ENCODE data around the gene PSMA2. TPM values are rescaled to one million over a fixed set of nuclear protein-coding genes. Genes with fewer than 3 reads are reported as not detected.

PSMA2 gene
- total RNA-seq, 1 experiment from 2014 or later: 228 TPM

DNA sequence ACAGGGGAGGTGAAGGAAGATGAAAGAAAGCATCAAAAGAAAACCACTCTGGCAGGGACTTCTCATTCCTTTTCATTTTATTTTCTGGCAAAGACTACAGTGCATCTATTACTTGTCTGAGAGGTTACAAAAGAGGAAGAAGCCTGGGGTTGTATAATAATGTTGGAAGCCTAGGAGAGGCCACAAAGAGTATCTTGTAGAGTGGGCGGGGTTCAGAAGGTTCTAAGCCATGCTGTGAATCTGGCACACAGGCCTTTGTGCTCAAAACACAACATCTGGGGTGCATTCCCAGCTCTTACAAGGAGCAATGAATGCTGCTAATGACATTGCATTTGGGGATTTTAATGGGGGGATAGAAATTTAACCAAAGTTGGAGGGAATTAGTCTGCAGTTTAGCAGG lies 49.6 kb upstream of the PSMA2 start:
- H3K9me3 Mint-ChIP-seq: peaks cover 41% of the 10 kb centered on the region
- H3K36me3 Mint-ChIP-seq: peaks cover 6% of the 10 kb centered on the region
- no peaks in the 10 kb centered on the region for H3K27me3 Mint-ChIP-seq (ENCODE audit: low read depth)
- H3K4me3 Mint-ChIP-seq: no peak overlapping the region
- DNase-seq (ENCODE audit: low spot score) (no peak), ATAC-seq (no peak)
- no peaks in the 10 kb centered on the region for H3K4me1 Mint-ChIP-seq
- no peak overlapping the region for H3K27ac Mint-ChIP-seq
- ChIA-PET POLR2A (no interaction called here), CTCF (interaction anchor here (1.0 to 2.5 kb wide), 7 partner anchors 9 to 280 kb away, joined by 5 to 37 read pairs (median 9); no protein-coding TSS in a partner anchor)
- no peak for TF ChIP-seq ZNF396 (CRISPR knock-in tag; IDR thresholded peaks at IDR 0.05; ENCODE audit: borderline replicate concordance)
- TF ChIP-seq, protein P1, sequence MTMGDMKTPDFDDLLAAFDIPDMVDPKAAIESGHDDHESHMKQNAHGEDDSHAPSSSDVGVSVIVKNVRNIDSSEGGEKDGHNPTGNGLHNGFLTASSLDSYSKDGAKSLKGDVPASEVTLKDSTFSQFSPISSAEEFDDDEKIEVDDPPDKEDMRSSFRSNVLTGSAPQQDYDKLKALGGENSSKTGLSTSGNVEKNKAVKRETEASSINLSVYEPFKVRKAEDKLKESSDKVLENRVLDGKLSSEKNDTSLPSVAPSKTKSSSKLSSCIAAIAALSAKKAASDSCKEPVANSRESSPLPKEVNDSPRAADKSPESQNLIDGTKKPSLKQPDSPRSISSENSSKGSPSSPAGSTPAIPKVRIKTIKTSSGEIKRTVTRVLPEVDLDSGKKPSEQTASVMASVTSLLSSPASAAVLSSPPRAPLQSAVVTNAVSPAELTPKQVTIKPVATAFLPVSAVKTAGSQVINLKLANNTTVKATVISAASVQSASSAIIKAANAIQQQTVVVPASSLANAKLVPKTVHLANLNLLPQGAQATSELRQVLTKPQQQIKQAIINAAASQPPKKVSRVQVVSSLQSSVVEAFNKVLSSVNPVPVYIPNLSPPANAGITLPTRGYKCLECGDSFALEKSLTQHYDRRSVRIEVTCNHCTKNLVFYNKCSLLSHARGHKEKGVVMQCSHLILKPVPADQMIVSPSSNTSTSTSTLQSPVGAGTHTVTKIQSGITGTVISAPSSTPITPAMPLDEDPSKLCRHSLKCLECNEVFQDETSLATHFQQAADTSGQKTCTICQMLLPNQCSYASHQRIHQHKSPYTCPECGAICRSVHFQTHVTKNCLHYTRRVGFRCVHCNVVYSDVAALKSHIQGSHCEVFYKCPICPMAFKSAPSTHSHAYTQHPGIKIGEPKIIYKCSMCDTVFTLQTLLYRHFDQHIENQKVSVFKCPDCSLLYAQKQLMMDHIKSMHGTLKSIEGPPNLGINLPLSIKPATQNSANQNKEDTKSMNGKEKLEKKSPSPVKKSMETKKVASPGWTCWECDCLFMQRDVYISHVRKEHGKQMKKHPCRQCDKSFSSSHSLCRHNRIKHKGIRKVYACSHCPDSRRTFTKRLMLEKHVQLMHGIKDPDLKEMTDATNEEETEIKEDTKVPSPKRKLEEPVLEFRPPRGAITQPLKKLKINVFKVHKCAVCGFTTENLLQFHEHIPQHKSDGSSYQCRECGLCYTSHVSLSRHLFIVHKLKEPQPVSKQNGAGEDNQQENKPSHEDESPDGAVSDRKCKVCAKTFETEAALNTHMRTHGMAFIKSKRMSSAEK (CRISPR knock-in tag; IDR thresholded peaks at IDR 0.05; ENCODE audit: borderline replicate concordance): no peak
- TF ChIP-seq GABPB1 (CRISPR knock-in tag; IDR thresholded peaks at IDR 0.05): no peak
- TF ChIP-seq, protein P2, sequence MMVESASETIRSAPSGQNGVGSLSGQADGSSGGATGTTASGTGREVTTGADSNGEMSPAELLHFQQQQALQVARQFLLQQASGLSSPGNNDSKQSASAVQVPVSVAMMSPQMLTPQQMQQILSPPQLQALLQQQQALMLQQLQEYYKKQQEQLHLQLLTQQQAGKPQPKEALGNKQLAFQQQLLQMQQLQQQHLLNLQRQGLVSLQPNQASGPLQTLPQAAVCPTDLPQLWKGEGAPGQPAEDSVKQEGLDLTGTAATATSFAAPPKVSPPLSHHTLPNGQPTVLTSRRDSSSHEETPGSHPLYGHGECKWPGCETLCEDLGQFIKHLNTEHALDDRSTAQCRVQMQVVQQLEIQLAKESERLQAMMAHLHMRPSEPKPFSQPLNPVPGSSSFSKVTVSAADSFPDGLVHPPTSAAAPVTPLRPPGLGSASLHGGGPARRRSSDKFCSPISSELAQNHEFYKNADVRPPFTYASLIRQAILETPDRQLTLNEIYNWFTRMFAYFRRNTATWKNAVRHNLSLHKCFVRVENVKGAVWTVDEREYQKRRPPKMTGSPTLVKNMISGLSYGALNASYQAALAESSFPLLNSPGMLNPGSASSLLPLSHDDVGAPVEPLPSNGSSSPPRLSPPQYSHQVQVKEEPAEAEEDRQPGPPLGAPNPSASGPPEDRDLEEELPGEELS (CRISPR knock-in tag; IDR thresholded peaks at IDR 0.05): no peak
- no peak for TF ChIP-seq ZBTB21 (CRISPR knock-in tag; IDR thresholded peaks at IDR 0.05; ENCODE audit: borderline replicate concordance)
- TF ChIP-seq TP53 (CRISPR knock-in tag; IDR thresholded peaks at IDR 0.05): no peak
- TF ChIP-seq, protein P3, sequence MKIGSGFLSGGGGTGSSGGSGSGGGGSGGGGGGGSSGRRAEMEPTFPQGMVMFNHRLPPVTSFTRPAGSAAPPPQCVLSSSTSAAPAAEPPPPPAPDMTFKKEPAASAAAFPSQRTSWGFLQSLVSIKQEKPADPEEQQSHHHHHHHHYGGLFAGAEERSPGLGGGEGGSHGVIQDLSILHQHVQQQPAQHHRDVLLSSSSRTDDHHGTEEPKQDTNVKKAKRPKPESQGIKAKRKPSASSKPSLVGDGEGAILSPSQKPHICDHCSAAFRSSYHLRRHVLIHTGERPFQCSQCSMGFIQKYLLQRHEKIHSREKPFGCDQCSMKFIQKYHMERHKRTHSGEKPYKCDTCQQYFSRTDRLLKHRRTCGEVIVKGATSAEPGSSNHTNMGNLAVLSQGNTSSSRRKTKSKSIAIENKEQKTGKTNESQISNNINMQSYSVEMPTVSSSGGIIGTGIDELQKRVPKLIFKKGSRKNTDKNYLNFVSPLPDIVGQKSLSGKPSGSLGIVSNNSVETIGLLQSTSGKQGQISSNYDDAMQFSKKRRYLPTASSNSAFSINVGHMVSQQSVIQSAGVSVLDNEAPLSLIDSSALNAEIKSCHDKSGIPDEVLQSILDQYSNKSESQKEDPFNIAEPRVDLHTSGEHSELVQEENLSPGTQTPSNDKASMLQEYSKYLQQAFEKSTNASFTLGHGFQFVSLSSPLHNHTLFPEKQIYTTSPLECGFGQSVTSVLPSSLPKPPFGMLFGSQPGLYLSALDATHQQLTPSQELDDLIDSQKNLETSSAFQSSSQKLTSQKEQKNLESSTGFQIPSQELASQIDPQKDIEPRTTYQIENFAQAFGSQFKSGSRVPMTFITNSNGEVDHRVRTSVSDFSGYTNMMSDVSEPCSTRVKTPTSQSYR (CRISPR knock-in tag; IDR thresholded peaks at IDR 0.05): no peak
- TF ChIP-seq KAT7 (CRISPR knock-in tag; IDR thresholded peaks at IDR 0.05; ENCODE audit: borderline replicate concordance): no peak
- TF ChIP-seq ZNF317 (CRISPR knock-in tag; IDR thresholded peaks at IDR 0.05; ENCODE audit: borderline replicate concordance, low read depth): no peak
- no peak for TF ChIP-seq HMGA2 (CRISPR knock-in tag; IDR thresholded peaks at IDR 0.05)
- no peak for TF ChIP-seq ETV6 (CRISPR knock-in tag; IDR thresholded peaks at IDR 0.05)
- TF ChIP-seq EMX1 (CRISPR knock-in tag; IDR thresholded peaks at IDR 0.05): no peak
- no peak for TF ChIP-seq TEAD1 (CRISPR knock-in tag; IDR thresholded peaks at IDR 0.05)
- no peak for TF ChIP-seq TEAD4 (CRISPR knock-in tag; IDR thresholded peaks at IDR 0.05)
- no peak for TF ChIP-seq ZNF263 (CRISPR knock-in tag; IDR thresholded peaks at IDR 0.05; ENCODE audit: low read depth)
- no peak for TF ChIP-seq ZNF416 (CRISPR knock-in tag; IDR thresholded peaks at IDR 0.05)
- TF ChIP-seq CBFB (CRISPR knock-in tag; IDR thresholded peaks at IDR 0.05; ENCODE audit: low read depth): no peak
- no peak for TF ChIP-seq ZNF138 (CRISPR knock-in tag; conservative IDR thresholded peaks at IDR 0.05)

DNA sequence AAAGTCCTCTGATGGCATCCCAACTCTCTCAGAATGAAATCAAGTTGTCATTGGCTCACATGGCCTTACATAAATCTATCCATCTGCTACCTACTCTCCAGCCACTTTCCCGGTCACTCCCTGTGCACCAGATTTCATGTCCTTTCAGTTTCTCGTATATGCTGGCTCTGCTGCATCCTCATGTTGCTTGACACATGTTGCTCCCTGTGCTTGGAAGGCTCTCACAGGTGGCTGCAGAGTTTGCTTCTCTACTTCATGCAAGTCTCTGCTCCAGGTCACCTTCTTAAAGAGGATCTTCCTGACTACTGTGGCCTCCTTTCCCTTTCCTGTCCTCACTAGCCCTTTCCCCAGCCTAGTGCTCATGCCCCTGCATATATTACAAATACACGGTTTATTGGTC lies 48.5 kb upstream of the PSMA2 start:
- TF ChIP-seq, protein P4, sequence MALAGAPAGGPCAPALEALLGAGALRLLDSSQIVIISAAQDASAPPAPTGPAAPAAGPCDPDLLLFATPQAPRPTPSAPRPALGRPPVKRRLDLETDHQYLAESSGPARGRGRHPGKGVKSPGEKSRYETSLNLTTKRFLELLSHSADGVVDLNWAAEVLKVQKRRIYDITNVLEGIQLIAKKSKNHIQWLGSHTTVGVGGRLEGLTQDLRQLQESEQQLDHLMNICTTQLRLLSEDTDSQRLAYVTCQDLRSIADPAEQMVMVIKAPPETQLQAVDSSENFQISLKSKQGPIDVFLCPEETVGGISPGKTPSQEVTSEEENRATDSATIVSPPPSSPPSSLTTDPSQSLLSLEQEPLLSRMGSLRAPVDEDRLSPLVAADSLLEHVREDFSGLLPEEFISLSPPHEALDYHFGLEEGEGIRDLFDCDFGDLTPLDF (CRISPR knock-in tag; IDR thresholded peaks at IDR 0.05): no peak
- DNase-seq (ENCODE audit: low spot score) (no peak), ATAC-seq (no peak)
- Mint-ChIP-seq H3K27ac (no peak overlapping the region), H3K36me3 (peaks cover 6% of the 10 kb centered on the region), H3K9me3 (peaks cover 33% of the 10 kb centered on the region), H3K4me3 (no peak overlapping the region), H3K27me3 (ENCODE audit: low read depth) (no peaks in the 10 kb centered on the region), H3K4me1 (no peaks in the 10 kb centered on the region)
- CTCF ChIA-PET: no interaction called here
- POLR2A ChIA-PET: no interaction called here
